ENCODE measurements around the gene ARID5B.

ARID5B gene

DNA sequence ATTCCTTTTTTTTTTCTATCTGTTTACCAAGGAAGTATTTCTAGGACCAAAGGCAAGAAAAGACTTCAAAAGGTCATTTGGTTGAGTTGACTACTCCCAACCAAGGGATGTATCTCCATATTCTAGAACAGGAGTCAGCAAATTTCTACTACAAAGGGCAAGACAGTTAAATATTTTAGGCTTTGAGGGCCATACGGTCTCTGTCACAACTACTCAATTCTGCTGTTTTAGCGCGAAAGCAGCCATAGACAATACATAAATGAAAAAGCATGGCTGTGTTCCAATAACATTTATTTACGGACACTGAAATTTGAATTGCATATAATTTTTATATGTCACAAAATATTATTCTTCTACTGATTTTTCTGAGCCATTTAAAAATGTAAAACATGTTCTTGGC is 8.5 kb upstream of the ARID5B start:
- CTCF ChIA-PET, result no interaction called here

DNA sequence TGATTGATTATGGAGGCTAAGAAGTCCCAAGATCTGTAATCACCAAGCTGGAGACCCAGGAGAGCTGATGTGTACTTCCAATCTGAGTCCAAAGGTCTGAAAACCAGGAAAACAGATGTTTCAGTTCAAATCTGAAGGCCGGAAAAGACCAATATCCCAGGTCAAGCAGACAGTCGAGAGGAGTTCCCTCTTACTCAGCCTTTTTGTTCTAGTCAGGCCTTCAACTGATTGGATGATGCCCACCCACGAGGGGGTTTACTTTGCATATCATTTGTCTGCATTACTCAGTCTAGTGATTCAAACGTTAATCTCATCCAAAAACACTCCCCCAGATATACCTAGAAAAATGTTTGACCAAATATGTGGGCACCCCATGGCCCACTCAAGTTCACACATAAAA is 7.4 kb upstream of the ARID5B start:
- peak; percentile 96 for TF ChIP-seq ZNF10 (tag by site-specific recombination; IDR thresholded peaks at IDR 0.05)
- TF ChIP-seq GLI4 (tag by site-specific recombination; IDR thresholded peaks at IDR 0.05), result no peak
- Histone ChIP-seq H3K9me3 (ENCODE audit: control insufficient read depth, insufficient read depth, low read depth, low read length) (no peaks in the 10 kb centered on the region), H3K4me1 (ENCODE audit: control insufficient read depth, insufficient read depth, low read length) (peaks cover 13% of the 10 kb centered on the region), H3K27ac (ENCODE audit: extremely low read depth, low read depth, low read length) (no peak overlapping the region), H3K4me3 (ENCODE audit: low read depth, low read length) (no peak overlapping the region), H3K36me3 (ENCODE audit: control insufficient read depth in 2 of 2, insufficient read depth in 1 of 2, low read length in 2 of 2) (no peaks in the 10 kb centered on the region)
- ChIA-PET POLR2A (no interaction called here), CTCF (interaction anchor here (0.5 to 1.2 kb wide), 5 partner anchors 20 to 407 kb away, joined by 3 to 5 read pairs (median 4); no protein-coding TSS in a partner anchor)

More for the DNA sequence above, 8.5 kb upstream of the ARID5B start:
- H3K9me3 ChIP-seq (ENCODE audit: control insufficient read depth, insufficient read depth, low read depth, low read length), result no peaks in the 10 kb centered on the region
- H3K4me3 ChIP-seq (ENCODE audit: low read depth, low read length), result no peak overlapping the region
- H3K27ac ChIP-seq (ENCODE audit: extremely low read depth, low read depth, low read length), result no peak overlapping the region
- peaks cover 9% of the 10 kb centered on the region for H3K4me1 ChIP-seq (ENCODE audit: control insufficient read depth, insufficient read depth, low read length)
- TF ChIP-seq ZNF561 (tag by site-specific recombination; IDR thresholded peaks at IDR 0.05; ENCODE audit: borderline replicate concordance) (no peak), ZSCAN16 (tag by site-specific recombination; IDR thresholded peaks at IDR 0.05) (no peak), ZSCAN30 (tag by site-specific recombination; IDR thresholded peaks at IDR 0.05) (no peak), ZNF600 (tag by site-specific recombination; IDR thresholded peaks at IDR 0.05) (no peak), ZNF335 (tag by site-specific recombination; conservative IDR thresholded peaks at IDR 0.05) (no peak), ZNF211 (tag by site-specific recombination; IDR thresholded peaks at IDR 0.05; ENCODE audit: low read depth) (no peak), ZNF626 (tag by site-specific recombination; IDR thresholded peaks at IDR 0.05) (no peak), ZNF23 (tag by site-specific recombination; IDR thresholded peaks at IDR 0.05; ENCODE audit: borderline replicate concordance) (no peak), ZNF585B (tag by site-specific recombination; IDR thresholded peaks at IDR 0.05) (no peak), ZNF394 (tag by site-specific recombination; IDR thresholded peaks at IDR 0.05; ENCODE audit: borderline replicate concordance) (no peak), ZNF366 (tag by site-specific recombination; conservative IDR thresholded peaks at IDR 0.05) (no peak), ZBTB17 (tag by site-specific recombination; IDR thresholded peaks at IDR 0.05) (no peak), ZNF624 (tag by site-specific recombination; IDR thresholded peaks at IDR 0.05) (no peak), SALL2 (tag by site-specific recombination; IDR thresholded peaks at IDR 0.05; ENCODE audit: borderline replicate concordance) (no peak)
- TF ChIP-seq, protein P1, sequence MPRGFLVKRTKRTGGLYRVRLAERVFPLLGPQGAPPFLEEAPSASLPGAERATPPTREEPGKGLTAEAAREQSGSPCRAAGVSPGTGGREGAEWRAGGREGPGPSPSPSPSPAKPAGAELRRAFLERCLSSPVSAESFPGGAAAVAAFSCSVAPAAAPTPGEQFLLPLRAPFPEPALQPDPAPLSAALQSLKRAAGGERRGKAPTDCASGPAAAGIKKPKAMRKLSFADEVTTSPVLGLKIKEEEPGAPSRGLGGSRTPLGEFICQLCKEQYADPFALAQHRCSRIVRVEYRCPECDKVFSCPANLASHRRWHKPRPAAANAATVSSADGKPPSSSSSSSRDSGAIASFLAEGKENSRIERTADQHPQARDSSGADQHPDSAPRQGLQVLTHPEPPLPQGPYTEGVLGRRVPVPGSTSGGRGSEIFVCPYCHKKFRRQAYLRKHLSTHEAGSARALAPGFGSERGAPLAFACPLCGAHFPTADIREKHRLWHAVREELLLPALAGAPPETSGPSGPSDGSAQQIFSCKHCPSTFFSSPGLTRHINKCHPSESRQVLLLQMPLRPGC (tag by site-specific recombination; IDR thresholded peaks at IDR 0.05), result no peak
- TF ChIP-seq, protein P2, sequence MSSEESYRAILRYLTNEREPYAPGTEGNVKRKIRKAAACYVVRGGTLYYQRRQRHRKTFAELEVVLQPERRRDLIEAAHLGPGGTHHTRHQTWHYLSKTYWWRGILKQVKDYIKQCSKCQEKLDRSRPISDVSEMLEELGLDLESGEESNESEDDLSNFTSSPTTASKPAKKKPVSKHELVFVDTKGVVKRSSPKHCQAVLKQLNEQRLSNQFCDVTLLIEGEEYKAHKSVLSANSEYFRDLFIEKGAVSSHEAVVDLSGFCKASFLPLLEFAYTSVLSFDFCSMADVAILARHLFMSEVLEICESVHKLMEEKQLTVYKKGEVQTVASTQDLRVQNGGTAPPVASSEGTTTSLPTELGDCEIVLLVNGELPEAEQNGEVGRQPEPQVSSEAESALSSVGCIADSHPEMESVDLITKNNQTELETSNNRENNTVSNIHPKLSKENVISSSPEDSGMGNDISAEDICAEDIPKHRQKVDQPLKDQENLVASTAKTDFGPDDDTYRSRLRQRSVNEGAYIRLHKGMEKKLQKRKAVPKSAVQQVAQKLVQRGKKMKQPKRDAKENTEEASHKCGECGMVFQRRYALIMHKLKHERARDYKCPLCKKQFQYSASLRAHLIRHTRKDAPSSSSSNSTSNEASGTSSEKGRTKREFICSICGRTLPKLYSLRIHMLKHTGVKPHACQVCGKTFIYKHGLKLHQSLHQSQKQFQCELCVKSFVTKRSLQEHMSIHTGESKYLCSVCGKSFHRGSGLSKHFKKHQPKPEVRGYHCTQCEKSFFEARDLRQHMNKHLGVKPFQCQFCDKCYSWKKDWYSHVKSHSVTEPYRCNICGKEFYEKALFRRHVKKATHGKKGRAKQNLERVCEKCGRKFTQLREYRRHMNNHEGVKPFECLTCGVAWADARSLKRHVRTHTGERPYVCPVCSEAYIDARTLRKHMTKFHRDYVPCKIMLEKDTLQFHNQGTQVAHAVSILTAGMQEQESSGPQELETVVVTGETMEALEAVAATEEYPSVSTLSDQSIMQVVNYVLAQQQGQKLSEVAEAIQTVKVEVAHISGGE (tag by site-specific recombination; conservative IDR thresholded peaks at IDR 0.05; ENCODE audit: low read depth), result no peak
- TF ChIP-seq, protein P3, sequence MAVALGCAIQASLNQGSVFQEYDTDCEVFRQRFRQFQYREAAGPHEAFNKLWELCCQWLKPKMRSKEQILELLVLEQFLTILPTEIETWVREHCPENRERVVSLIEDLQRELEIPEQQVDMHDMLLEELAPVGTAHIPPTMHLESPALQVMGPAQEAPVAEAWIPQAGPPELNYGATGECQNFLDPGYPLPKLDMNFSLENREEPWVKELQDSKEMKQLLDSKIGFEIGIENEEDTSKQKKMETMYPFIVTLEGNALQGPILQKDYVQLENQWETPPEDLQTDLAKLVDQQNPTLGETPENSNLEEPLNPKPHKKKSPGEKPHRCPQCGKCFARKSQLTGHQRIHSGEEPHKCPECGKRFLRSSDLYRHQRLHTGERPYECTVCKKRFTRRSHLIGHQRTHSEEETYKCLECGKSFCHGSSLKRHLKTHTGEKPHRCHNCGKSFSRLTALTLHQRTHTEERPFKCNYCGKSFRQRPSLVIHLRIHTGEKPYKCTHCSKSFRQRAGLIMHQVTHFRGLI (tag by site-specific recombination; IDR thresholded peaks at IDR 0.05), result no peak
- H3K36me3 ChIP-seq (ENCODE audit: control insufficient read depth in 2 of 2, insufficient read depth in 1 of 2, low read length in 2 of 2), result no peaks in the 10 kb centered on the region
- POLR2A ChIA-PET, result no interaction called here

Measured in HEK293 (cell line).